Anterior cingulate cortex (tissue), 58 donors: Measurements from ENCODE around the gene APC.
"Not testable (repeated sequence)": the region's sequence is repeated elsewhere in the genome, so short reads cannot be mapped to it uniquely, and the experiment has no call there.

Experiments
- DNase-seq, 58 donors: peaks; one replicate each; lab custom pipeline; 2025; lab: John Stamatoyannopoulos, UW

APC gene

DNA sequence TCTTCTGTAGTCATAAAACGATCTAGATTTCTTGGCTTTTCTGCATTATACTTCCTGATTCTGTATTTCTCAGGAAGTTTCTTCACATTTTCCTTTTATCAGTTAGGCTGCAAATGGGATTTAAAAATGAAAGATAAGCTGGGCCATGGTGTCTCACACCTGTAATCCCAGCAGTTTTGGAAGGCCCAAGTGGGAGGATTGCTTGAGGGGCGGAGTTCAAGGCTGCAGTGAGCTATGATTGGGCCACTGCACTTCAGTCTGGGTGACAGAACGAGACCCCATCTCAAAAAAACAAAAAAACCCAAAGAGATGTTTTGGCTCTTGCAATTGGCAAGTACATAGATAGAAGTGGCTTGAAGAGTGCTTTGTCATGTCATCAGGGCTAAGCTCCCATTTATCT is 26.2 kb upstream of the APC start:
- DNase-seq = no peak

DNA sequence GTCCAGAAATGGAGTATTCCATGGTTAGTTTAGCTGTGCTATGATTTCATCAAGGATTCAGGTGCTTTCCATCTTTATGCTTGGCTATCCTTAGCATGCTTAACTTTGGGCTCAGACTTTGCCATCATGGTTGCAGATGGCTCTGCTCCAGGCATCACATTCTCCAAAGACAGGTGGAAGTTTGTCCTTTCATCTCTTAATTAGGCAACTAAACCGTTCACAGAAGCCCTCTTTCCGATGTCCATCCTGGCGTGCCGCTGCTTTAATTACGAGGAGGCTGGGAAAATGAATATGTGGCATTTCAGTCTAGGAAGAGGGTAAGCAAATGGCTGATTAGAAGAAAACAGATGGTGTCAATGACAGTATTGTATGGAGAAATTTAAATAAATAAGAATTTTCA is 24.5 kb upstream of the APC start:
- DNase-seq = no peak

DNA sequence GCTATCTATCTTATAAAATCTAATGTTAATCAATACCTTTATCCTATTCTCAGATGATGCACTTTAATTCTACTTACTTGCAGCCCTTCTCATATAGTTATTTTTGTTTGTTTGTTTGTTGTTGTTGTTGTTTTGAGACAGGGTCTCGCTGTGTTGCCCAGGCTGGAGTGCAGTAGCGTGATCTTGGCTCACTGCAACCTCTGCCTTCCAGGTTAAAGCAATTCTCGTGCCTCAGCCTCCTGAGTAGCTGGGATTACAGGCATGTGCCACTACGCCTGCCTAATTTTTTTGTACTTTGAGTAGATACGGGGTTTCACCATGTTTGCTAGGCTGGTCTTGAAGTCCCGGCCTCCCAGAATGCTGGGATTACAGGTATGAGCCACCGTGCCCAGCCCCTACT is 20.8 kb upstream of the APC start:
- not testable (repeated sequence) for DNase-seq

- no peak for DNase-seq
These were observed 20.1 kb upstream of the APC start for GRCh38 chr5:112717506-112718082.

- no peak for DNase-seq
These were observed 19.3 kb upstream of the APC start for GRCh38 chr5:112718344-112718743.

- no peak for DNase-seq
These were observed 17.1 kb upstream of the APC start for GRCh38 chr5:112720576-112720975.

- DNase-seq = no peak
These were observed 12.8 kb upstream of the APC start for GRCh38 chr5:112724901-112725300.

DNA sequence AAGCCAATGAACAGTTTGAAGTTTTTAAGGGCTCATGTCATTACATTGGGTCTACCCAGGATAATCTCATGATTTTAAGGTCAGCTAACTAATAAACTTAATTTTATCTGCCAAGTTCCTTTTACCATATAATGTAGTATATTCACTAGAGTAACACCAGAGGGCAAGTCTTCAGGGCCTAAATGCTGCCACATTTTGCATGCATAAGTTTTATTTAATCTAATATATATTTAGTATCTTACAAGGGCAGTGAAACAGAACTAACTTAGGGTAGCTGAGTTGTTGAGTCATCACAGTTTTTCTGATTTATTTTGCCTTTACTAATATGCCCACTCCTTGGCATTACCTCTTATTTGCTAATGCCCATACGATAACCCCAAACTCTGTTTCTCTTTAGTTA is 8.1 kb upstream of the APC start:
- DNase-seq = no peak

GRCh38 chr5:112732131-112732530 is 5.6 kb upstream of the APC start:
- peak in 3 of 58 donors; percentile 19 to 28 (median 19) for DNase-seq

DNA sequence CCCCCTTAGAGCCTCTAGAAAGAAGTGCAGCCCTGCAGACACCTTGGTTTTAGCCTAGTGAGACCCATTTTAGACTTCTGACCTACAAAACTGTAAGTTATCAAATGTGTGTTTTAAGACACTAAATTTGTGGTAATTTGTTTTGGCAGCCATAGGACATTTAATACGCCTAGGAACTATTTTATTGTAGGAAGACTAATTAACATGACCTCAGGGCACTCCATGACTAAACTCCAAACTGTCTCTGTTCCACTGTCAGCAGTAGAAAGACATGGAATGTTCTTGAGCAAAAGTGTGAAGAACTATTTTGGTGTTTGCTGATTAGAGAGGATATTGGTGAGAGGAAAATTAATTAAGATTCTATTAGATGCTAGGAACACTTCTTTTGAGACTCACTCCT is 4.1 kb upstream of the APC start:
- DNase-seq = no peak

DNA sequence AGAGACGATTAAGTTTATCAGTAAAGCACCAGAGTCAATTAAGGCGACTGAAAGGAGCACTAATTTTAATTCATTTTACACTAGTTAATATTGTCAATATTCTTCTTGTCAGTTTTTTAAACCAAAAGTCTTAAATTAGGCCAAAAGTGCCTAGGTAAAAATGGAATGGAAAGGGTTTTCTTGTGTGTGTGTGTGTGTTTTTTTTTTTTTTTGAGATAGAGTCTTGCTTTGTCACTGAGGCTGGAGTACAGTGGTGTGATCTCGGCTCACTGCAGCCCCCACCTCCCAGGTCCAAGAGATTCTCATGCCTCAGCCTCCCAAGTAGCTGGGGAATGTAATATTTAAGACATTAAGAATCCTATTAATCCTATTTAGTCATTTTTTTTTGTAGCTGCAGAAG is 3.1 kb upstream of the APC start:
- DNase-seq = no peak

DNA sequence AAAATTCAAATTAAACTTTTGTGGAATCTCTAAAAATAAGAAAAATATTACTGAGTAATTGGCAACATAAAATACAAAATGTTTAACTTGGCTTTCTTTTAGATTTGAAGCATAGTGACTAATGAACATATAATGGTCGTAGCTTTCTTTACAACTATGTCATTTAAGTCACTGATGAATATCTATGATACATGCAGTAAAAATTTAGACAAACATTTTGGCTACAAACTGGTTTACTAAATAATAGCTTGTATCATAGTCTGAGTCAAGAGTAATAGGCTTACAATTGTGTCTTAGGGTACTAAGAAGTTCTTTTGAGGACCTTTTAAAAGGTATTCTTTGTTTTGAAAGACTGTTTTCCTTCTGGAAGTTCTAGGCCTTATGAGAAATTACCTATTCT is 2.0 kb upstream of the APC start:
- no peak for DNase-seq

GRCh38 chr5:112737070-112737462 is 619 bp upstream of the APC start:
- peak in 1 of 58 donors; percentile 55 for DNase-seq

GRCh38 chr5:112738191-112738560 is 491 bp downstream of the APC start:
- DNase-seq = peak in 46 of 58 donors; percentile 15 to 90 (median 58)

DNA sequence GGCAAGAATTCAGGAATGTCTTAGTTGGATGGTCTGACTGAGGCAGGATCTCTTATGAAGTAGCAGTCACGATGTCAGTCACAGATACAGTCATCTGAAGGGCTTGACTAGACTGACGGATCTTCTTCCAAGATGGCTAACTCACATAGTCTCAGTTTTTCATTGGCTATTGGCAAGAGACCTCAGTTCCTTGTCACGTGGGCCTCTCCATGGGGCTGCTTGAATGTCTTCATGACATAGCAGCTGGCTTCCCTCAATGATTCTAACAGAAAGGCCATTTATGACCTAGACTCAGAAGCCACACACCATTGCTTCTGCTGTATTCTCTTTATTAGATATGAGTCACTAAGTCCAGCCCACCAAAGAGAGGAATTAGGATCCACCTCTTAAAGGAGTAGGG is 4.7 kb downstream of the APC start:
- DNase-seq = peak in 46 of 58 donors; percentile 1 to 84 (median 44)

- no peak for DNase-seq
These were observed 5.9 kb downstream of the APC start for GRCh38 chr5:112743631-112744030.

- no peak for DNase-seq
These were observed 14.7 kb downstream of the APC start for GRCh38 chr5:112752335-112752734.

- DNase-seq = no peak
These were observed 18.0 kb downstream of the APC start for GRCh38 chr5:112755703-112756102.

DNA sequence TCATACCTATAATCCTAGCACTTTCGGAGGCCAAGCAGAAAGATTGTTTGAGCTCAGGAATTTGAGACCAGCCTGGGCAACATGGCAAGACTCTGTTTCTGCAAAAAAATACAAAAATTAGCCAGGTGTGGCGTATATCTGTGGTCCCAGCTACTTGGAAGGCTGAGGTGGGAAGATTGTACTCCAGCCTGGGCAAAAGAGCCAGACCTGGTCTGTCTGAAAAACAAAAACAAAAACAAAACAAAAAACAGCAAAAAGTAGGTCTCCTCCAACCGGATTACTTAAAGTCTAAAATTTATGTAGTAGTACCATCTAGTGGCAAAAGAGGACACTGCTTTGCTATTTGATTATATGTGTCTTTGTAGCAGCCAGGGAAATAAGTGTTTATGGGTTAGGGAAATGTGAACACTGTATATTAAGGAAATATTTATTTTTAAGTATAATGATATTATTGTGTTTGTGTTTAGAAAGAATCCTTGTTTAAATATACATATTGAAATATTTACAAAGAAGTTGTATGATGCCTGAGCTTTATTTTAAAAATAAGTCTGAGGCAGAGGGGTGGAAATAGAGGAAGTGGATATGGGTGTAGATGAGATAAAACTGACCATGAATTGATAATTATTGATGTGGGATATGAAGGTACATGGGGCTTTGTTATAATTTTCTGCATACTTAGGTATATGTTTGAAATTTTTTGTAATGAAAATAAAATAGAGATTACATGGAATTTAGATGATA is 20.0 kb downstream of the APC start:
- DNase-seq = peak in 9 of 58 donors; percentile 9 to 71 (median 15)

GRCh38 chr5:112758676-112759075 is 21.0 kb downstream of the APC start:
- DNase-seq = no peak

- no peak for DNase-seq
These were observed 24.6 kb downstream of the APC start for GRCh38 chr5:112762113-112762810.

DNA sequence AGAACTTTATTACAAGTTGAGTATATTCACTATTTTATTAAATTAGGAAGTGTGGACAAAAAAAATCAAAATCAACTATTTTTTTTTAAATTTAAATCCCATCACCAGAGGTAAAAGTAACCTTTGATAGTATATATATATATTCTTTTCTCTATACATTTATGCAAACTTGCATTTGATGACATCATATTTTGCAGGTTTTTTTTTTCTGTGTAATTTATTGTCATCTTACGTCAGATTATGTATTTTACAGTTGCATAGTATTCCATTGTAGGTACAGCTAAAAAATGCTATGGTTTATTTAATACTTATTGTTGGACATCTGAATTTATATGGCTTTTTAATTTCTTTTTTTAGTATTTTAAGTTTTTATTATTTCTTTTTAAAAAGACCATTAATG is 25.5 kb downstream of the APC start:
- DNase-seq = no peak
